HuH-7 (cell line): ENCODE data around the gene AQP5.

ENCODE experiments used
- DNase-seq: peaks from one replicate; pipeline ENCODE4 v3.0.0; 2011; ENCODE audit warnings: low spot score

The AQP5 gene

DNA sequence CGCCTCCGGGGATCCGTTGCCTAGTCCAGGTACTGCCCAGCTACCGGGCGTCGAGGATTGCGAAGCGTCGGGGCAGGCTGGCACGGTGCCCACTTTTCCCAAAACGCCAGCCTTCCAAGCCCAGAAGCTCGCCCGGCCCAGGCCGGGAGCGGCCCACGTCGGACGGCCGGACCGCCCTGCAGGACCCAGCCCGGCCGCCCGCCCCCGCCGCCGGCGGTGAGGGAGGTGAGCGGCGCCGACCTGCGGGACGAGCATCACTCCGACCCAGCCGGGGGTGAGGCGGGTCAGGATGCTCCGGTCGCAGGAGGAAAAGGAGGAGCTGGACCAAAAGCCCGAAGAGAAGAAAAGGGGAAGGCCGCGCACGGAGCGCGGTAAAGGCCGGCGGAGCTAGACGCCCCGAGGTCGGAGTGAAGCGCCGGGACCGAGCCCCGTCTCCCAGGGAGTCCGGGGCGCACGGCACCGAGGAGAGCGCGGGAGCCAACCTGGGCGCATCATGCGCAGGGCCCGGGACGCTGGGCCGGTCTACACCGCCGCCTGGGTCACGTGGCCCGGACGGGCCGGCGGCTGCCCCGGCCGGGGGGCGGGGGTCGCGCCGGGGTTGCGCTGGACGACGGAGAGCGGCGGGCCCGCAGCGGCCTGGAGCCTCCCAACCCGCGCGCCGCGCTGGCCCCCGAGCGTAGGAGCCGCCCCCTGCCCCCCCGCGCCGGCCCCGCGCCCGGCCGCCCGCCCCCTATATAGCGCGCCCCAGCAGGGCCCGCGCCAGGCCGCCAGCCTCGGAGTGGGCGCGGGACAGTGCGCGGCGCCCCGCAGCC lies at the start of gene AQP5:
TSS of gene AQP5 (plus strand) at position 762 of the 812 bp plus-strand sequence. CDS start 146 bp downstream, outside the sequence.
- no peak for DNase-seq

DNA sequence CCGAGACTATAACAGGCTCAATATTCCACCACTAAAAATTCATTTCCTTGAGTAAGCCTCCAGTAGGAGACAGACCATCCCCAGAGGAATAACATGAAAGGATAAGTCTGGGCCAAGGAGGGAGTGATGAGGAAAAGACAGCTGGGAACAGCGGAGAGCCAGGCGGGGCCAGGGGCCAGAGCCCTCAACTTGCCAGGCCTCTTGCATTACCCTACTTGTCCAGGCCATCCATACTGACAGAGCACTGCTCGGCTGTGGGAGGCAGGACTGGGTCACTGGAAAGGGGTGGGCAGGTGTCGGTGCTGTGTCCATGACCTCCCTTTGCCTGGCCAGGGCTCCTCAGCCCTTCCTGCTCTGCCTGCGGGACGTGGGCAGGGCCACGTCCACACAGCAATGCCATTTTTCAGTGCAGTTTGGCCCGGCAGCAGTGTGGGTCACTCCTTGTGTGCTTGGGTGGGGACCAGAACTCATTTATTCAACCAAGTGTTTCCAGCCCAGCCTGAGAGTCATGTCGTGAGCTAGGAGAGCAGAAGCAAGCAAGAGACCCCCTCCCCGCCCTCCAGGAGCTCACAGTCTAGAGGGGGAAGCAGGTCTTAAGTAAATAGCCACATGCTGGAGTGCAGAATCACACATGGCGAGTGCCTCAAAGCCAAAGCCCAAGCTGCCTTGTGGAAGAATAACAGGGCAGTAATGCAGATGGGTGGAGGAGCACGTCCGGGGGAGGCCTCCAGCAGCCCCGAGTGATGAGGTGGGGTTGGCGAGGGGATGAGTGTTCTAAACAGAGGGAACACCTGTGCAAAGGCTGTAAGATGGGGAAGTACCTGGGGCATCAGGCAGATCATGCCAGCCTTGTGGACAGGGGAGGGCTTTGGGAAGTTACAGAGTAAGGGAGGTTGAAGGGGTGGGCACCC lies 49.1 kb upstream of the AQP5 start:
- no peak for DNase-seq

DNA sequence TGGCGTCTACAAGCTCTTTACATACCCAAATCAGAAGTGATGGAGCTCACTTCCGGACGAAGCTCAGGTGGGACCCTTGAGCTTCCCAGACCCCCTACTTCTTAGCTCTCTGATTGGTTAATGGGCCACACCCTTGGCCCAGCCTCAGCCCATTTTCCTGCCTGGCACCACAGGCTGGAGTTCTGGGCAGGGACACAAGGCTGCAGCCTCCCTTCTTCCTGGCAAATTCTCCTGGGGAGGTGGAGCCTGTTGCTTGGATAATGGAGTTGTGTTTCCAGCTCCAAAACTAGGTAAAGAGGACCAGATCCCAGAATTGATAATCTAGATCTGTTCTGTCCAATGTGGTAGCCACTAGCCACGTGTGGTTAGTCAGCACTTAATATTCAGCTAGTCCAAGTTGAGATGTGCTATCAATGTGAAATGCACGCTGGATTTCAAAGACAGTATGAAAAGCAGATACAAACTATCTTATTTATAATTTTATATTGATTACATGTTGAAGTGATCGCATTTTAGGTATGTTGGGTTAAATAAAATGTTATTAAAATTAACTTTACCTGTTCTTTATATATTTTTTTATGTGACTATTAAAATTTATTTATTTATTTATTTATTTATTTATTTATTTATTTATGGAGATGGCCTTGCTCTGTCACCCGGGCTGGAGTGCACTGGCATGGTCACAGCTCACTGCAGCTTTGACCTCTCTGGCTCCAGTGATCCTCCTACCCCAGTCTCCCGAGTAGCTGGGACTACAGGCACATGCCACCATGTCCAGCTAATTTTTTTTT lies 45.3 kb upstream of the AQP5 start:
- no peak for DNase-seq

DNA sequence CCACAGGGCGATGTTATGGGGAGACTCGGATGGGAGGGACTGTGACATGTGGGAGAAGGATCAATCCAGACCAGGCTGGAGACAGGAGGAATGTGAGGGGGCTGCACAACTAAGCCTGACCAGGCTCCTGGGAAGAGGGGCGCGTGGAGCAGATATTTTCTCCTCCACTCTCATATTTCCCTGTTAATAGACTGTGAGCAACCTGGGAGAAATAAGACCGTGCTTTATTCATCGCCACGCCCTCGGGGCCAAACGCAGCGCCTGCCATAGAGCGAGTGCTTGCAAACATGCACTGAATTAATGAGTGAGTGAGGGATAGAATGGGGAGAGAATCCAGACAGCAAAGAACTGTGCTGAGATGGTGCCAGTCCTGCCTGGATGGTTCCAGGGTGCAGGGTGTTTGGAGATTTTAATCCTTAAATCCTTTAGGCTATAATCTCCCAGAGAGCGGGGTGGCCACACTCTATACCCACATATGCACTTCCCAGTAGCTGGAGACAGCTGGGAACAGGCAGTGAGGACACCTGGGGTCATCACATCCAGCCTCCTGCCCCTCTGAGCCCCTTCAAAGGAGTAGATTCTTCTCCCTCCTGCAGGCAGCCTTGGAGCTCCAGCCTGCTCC lies 44.4 kb upstream of the AQP5 start:
- no peak for DNase-seq

DNA sequence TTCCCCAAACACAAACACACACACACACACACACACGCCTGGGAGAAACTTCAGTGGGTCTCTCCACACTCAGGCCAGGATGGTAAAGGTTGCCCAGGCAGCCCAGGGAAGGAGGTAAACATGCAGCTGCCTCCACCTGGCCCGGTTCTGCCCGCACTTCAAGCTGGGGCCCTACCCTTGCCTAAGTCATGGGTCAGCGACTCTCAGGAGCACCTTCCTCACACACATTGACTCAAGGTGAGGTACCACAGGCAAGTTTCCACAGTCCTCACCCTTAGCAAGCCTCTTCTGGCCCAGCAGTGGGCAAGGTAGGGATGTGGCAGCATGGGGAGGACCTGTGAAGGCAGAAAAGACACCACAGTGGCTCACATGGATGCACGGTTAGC lies 43.9 kb upstream of the AQP5 start:
- DNase-seq = no peak

DNA sequence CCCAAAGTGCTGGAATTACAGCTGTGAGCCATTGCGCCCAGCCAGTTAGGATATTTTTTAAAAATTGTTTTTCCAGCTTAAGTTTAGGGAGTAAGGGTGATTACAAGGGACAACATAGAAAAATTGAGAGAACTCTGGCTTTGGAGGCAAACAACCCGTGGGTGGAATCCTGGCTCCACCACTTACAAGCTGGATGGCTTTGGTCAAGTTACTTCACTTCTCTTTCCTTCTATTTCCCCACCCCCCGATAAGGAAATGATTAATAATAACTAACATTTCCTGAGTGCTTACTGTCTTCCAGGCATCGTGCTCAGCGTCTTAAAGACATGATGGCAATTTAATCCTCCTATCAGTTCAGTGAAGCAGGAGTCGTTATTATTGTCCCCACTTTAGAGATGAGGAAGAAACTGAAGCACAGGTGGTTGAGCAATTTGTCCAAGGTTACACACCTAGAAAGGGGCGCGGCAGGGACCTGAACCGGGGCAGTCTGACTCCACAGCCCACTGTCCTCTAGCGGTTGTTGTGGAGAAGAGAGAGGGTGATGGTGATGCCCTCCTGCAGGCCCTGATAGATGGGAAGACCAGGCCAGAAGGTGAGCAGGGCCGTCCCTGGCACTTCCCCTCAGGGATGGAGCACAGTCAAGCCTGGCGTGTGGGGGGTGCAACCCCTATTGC lies 41.3 kb upstream of the AQP5 start:
- DNase-seq = no peak

DNA sequence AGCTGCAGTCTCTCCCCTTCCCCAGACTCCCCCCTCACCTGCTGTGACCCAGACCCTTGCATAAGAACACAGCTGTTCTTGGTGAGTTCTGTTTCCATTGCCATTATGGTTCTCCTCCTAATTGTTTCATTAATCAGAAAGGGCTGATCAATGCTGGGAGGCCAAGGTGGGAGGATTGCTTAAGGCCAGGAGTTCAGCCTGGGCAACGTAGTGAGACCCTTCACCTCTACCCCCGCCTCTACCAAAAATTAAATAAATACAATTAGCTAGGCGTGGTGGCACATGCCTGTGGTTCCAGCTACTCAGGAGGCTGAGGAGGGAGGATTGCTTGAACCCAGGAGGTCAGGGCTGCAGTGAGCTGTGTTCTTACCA lies 40.8 kb upstream of the AQP5 start:
- no peak for DNase-seq

DNA sequence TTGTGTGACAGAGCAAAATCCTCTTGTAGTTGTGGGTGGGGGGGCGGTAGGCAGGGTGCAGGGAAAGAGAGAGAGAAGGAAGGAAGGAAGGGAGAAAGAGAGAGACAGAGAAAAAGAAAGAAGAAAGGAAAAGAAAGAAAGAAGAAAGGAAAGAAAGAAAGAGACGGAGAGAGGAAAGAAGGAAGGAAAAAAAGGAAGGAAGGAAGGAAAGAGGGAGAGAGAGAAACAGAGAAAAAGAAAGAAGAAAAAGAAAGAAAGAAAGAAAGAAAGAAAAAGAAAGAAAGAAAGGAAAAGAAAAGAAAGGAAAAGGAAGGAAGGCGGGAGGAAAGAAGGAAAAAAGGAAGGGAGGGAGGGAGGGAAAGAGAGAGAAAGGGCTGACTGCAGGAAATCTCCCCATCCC lies 40.4 kb upstream of the AQP5 start:
- DNase-seq = no peak

DNA sequence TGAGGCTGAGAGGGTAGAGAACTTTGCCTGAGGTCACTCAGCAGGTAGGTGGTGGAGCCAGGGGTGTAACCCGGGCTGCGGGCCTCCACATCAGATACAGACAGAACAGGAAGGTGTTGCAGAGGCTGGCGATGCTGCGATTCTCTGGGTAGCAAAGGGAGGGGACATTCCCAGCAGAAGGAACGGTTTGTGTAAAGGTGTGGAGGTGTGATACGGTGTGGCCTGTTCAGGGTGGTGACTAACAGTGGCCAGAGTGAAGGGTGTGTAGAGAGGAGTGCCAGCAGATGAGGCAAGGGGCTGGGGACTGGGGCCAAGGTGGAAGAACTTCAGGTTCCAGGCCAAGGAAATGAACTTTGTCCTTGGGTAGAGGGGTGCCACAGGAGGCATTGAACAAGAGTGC lies 39.7 kb upstream of the AQP5 start:
- no peak for DNase-seq

DNA sequence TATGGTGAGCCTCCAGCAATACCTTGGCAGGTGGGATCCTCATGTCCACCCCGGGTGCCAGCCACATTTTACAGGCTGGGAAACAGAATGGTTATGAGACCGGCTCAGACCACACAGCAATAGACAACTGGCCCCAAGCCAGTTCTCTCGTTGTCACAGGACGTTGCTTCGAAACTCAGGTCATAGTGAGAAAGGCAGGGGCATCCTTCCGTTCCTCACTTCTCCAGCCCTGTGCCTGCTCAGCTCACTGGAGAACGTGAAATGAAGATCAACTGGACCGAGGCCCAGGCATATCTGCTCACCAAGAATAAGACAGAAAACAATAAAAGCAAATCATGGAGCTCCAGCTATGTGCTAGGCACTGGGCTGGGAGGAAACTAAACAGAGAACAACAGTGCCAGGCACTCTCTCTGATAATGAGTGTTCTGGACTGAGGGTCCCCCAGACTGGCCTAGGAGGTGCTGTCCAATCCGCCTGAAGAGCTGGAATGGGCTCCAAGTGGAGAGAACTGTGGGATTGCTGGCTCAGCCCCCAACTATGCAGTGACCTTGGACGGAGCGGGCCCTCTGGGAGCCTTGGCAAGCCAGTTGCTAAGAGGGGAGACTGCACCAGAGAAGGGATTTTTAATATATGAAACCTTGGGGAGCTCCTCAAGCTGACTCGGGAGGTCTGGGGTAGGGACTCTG lies 39.2 kb upstream of the AQP5 start:
- no peak for DNase-seq

DNA sequence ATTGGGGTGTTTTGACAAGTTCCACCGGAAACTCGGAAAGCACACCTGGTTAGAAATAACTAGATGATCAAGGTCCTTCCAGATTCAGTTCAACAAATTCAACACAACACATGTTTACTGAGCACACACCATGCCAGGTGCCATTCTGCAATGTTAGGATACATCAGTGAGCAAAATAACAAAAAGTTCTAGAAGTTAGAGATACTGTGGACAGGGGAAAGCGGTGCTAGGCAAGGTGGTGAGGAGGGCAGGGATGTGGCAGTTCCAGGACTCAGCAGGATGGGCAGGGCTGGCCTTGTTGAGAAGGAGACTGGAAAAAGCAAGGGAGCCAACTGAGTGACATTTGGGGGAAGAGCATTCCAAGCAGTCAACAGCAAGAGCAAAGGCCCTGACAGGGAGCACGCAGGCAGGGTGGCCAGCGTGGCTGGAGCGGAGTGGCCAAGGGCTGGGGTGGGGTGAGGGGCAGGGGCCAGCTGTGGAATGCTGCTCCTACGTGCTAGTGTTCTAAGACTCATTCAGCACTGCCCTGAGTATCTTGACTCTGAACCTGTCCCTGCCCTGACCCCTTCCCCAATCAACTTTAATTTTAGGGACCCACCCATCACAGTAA lies 38.5 kb upstream of the AQP5 start:
- DNase-seq = no peak

DNA sequence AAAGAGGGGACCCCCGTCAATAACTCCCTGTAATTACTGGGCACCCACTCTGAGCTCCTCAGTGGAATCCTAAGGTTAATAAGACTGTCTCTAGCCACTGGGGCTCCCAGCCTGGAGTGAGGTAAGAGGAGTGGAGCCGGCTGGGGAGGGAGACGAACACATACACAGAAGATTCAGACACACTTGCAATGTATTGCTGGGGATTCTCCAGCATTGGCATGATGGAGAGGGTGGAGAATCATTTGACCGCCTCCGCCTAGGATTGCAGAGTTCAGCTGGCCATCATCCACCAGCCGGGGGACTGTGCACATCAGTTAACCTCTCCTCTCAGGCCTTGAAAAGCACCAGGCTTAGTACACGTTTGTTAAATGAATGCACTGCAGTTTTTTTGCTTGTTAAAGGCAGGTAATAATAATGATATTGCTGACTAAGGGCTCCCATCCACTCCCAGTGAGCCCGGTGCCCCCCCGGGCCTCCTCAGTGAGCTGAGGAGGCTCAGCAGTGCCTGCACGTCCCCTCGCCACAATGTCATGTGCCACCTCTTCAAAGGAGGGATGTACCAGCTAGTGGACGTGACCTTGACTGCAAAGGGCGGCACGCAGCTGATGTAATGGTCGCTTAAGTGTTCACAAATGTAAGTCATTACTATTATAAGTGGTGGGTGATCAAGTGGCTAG lies 37.7 kb upstream of the AQP5 start:
- no peak for DNase-seq

DNA sequence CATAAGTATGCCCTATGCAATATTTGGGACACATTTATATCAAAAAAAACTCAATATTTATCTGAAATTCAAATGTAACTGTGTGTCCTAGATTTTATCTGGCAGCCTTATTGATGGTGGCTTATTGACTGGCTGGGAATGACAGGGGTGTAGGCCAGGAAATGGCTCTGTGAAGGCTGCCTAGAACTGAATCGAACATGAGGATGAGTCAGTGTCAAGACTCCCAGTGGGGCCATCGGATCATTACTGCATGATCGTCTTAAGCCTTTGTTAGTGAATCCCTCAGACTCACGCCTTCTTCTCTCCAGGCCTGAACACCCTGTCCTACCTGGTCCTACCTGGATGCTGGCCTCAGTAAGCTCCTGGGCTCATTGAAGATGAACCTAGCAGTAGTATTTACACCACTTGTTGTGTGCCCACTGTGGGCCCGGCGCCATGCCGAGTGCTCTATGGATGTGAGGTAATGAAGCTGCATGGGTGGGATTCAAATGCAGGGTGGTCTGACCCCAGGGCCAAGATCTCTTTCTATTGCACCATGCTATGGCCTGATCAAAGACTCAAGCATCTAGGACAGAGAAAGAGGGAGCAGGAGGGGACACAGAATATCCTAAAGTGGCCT lies 36.9 kb upstream of the AQP5 start:
- no peak for DNase-seq

DNA sequence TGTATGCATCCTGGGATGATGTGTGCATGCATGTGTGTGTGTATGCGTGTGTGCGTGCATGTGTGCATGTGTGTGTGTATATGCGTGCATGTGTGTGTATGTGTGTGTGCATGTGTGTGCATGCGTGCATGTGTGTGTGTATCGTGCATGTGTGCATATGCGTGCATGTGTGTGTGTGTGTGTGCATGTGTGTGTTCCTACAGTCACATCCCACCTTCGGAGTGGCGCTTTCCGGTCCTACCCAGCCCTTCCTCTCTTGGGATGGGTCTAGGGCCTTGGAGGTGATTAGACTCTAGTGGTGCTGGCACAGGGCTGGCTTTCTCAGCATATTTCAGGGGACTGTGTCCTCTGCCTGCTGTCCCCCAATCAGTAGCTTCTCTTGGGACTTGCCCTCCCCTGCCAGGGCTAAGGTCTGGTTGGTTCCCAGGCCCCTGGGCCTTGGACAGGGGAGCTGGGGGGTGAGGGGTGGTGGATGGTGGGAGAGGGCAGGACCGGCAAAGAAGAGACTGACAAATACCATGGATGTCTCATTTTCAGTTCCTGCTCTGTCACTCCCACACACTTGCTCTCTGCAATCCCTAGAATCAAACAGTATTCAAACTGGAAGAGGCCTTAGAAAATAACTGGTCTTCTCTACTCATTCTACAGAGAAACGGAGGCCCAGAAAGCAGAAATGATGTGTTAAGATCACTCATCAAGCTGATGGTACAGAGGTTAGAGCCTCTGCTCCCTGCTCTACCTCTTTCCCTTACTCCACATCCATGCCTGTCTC lies 36.1 kb upstream of the AQP5 start:
- DNase-seq = no peak

DNA sequence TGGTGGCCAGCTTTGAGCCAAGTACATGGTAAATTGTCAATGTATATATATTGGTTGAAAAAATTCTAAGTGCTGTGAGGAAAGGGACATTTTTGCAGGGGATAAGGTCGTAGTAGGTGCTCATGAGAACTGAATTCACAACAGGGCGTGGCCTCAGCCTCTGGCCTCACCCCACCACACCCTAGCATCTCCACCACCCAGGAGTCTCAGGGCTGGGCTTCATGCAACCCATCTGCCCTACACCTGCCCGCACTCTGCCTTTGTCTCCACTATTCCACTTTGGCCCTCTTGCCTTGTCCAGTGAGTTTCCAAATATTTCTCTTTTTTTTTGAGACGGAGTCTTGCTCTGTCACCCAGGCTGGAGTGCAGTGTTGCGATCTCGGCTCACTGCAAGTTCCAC lies 33.2 kb upstream of the AQP5 start:
- DNase-seq = no peak

DNA sequence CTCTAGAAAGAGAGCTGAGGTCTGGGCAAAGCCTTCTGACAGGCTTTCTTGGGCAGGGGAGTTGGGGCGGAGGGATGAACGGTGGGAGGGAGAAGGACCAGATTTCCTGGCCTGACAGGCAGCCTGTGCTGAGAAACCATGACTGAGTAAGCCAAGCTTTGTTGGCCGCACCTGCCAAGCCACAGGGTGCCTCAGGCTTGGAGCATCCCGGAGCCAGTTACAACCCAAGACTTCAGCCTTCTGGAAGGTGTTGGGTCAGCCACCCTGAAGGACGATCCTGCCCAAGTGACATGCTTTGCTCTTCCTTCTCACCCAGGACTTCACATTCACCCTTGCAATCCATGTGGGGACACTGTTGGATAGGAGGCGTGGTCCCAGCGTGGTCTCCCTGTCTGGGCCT lies 32.1 kb upstream of the AQP5 start:
- DNase-seq = no peak

DNA sequence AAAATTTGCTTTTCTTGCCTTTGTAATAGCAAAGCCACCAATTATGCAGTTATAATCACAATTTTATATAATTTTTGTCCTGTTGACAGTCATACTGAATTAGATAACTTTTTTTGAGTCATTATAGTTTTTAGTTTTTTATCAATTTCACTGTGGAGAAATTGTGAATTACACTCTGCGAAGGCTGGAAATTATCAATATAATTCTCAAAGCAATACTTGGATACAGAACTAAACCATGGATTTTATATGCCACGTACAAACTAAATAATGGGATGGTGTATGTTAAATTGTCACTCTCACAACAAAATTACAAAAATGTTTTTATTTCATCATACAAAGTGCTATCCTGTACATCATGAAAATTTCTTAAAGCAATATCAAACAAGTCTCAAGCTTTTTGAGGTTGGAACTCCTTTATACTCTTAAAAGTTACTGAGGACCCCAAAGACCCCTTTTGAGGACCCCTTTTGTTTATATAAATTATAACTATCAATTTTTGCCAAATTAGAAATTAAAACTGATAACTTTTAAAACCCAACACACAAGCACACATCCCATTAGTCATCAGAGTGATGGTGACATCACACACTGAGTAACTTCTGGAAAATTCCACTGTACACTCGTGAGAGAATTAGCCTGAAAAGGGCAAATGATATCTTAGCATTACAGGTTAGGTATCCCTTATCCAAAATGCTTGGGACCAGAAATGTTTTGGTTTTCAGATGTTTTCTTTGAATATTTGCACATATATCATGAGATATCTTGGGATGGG lies 31.0 kb upstream of the AQP5 start:
- DNase-seq = no peak

DNA sequence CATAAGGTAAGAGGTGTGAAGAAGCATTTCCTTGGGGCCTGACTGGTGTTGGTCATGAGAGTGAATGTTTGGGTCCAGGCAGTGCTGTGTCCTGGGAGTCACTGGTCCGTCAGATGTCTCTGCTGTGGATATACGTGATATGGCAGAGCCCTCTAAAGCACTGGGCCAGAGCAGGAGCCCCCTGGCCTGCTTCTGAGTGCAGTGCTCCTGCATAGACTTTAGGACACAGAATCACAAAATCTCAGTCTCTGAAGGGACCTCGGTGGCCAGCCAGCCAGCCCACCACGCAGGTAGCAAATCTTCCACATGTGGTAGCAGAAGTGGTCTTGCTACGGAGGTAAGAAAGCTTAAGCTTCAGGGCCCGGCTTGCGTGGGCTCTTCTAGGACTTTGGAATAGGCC lies 29.6 kb upstream of the AQP5 start:
- DNase-seq = no peak
